Ovary (tissue), 3 donors: ENCODE results near the gene LPIN1.

Source experiments
- CTCF ChIP-seq, 3 donors: fragments of 450-650 bp in 2 of 3; fragments of 200-600 bp in 1 of 3; IDR thresholded peaks; one replicate each; pipeline versions ENCODE4 v1.5.1 to v1.8.0; 2016 to 2022; ENCODE audit warnings: antibody characterized with exemption in 3 of 3, mild to moderate bottlenecking in 1 of 3
- POLR2A ChIP-seq: fragments of 450-650 bp; IDR thresholded peaks from one replicate; pipeline ENCODE4 v1.6.1; 2017; ENCODE audit warnings: antibody characterized with exemption, mild to moderate bottlenecking, moderate library complexity
- donor health status: DM: no; HTN: no; CAD: no.

DNA sequence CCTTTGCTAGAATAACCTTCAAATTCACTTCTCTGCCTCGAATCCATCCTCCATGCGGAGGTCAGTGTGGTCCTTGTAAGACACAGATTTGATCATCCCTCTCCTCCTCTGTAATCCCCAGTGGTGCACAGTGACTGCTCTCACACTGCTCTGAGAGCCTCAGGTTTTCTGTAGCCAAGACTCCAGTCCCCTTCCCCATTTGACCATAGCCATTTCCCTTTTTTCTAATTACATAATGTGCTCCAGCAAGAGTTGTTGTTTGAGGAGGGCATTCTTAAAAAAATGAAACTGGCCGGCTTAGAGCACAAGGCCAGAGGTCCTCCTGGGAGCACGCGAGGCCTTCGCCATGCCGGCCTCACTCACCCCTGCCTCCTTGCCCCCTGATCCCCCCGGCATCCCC lies 34.7 kb upstream of the LPIN1 start:
- TF ChIP-seq CTCF (IDR thresholded peaks at IDR 0.05), result no peak
- no peak for TF ChIP-seq POLR2A
